HG03460 (cell line): ENCODE data around the gene AKAP12.

Source experiments
- ATAC-seq: cut with Tn5 transposase; IDR thresholded peaks from one replicate; pipeline ENCODE4 v1.9.1; 2021; ENCODE audit not compliant: unreplicated experiment

The AKAP12 gene

GRCh38 chr6:151233731-151234130 lies 6.0 kb upstream of the AKAP12 start:
- ATAC-seq = no peak

- no peak for ATAC-seq
Measured at GRCh38 chr6:151236668-151237401, 2.9 kb upstream of the AKAP12 start.

DNA sequence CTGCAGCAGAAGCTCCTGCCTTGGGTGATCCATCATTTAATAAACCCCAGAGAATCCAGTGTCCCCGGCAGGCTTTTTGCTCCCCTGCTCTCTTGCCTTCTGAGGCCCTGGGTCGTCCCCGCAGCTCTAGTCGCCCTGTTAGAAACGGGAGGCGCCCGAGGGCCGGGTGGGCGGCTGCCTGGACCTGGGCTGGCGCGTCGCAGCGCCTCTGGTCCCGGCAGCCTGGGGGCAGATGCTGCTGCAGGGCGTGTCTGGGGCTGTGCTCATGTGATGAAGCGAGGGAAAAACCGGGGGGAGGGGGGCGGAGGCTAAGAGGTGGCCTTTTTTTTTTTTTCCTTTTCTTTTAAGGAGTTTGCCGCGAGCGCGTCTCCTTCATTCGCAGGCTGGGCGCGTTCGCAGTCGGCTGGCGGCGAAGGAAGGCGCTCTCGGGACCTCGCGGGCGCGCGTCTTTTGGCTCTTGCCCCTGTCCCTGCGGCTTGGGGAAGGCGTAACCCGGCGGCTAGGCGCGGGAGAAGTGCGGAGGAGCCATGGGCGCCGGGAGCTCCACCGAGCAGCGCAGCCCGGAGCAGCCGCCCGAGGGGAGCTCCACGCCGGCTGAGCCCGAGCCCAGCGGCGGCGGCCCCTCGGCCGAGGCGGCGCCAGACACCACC lies 394 bp downstream of the AKAP12 start:
- ATAC-seq = no peak

- ATAC-seq = no peak
Measured at GRCh38 chr6:151240791-151241642, 1.2 kb downstream of the AKAP12 start.

DNA sequence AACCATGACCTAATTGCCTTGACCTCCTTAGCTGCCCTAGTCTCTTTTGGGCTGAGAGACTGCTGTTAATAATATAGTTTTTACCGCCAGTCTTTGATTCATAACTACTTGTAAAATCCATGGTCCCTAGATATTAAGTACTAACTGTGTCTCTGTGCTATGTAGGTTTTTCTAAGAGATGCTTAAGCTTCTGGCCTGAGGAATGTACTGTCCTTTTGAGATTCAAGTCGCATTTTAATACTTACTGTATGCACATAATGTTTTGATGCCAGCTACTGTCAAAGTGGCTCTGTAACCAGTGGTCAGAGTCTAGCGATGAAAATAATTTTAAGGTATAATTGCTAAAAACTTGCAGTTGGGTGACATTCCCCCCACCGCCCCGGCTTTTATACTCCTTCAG lies 2.1 kb downstream of the AKAP12 start:
- ATAC-seq = no peak

DNA sequence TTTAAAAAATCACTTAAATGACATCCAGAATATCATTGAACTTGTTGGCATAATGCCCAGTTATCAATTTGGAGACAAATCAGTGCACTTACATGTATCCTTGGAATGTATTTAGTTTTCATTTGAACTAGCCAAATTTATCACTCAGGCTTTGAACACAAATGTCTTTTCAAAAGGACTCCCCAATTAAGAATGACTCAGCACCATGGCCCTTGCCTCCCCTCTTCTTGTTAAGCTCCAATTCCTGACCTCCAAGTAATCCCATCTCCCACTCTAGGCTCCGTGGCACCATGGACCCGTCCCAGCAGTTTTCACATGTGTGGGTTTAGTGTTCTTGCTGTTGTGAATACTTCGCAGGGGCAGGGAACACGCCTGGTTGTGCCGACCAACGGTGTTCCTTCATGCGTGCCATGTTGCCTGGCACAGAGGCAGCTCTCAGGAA lies 2.7 kb downstream of the AKAP12 start:
- no peak for ATAC-seq

- ATAC-seq = no peak
Measured at GRCh38 chr6:151243481-151243880, 3.7 kb downstream of the AKAP12 start.

- no peak for ATAC-seq
Measured at GRCh38 chr6:151247490-151247889, 7.7 kb downstream of the AKAP12 start.

DNA sequence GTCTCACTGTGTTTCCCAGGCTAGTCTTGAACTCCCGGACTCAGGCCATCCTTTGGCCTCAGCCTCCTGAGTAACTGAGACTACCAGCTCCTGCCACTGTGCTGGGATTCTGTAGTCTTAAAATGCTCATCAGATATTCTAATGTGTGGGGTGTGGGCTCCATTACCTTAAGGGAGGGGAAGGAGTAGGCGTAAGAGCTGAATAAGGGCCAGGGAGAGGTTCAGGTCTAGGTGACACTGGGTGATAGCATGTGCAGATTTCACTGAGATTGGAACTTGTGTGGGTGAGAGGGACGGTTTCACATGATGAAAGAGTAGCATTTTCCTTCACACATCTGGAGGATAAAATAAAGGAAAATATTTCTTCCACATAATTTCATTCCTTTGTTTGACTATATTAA lies 8.5 kb downstream of the AKAP12 start:
- no peak for ATAC-seq

DNA sequence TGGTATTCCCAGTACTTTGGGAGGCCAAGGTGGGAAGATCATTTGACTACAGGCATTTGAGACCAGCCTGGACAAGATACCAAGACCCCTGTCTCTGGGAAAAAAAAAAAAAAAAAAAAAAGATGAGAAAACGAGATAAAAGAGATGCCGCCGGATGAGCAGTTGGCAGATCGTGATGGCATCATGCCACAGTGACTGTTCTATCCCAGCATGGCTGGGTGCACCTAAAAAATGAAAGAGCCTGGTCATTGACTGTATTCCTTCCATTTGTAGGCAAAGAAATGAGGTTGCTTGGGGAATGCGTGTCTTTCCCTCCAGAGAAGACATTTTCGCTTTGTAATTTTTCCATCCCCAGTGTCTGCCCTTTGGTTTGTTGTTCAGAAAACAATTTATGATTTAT lies 12.9 kb downstream of the AKAP12 start:
- ATAC-seq = no peak

DNA sequence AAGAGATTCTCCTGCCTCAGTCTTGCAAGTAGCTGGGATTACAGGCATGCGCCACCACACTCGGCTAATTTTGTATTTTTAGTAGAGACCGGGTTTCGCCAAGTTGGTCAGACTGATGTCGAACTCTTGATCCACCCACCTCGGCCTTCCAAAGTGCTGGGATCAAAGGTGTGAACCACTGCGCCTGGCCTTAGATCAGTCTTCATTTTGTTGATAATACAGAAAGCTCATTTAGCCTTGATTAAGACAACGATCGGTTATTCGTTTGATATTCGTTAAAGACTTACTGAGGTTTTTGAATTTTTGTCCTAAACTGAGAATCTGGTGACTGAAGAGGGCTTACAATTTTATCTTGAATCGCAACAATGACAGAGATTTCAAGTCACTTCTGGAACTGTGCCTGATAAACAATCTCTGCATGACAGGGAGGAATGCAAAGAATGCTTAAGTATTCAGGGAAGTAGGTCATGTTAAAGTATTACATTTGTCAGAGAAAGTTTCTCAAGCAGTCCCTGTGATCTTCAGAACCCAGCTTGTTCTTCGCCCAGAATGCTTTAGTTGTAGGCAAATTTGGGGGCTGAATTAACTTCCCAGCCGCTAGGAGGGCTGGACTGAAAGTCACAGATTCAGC lies 14.8 kb downstream of the AKAP12 start:
- no peak for ATAC-seq

DNA sequence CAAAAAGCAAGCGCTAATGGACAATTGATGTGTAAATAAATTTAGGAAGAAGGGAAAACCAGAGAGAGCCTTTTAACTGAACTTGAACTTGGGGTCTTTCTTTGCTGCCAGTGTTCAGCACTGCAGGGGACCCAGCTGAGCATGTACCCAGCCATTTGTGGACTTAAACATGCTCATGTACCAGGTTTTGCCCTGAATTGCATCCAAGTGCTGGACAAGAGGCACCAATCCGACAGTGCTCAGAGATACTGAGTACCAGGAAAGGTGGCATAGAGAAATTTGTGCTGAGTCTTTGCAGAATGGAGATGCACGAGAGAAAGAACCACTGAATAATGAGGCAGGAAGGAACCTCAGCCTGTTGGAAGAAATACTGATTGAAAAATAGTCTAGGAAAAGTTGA lies 16.0 kb downstream of the AKAP12 start:
- no peak for ATAC-seq

GRCh38 chr6:151257985-151258445 lies 18.2 kb downstream of the AKAP12 start:
- ATAC-seq = no peak

DNA sequence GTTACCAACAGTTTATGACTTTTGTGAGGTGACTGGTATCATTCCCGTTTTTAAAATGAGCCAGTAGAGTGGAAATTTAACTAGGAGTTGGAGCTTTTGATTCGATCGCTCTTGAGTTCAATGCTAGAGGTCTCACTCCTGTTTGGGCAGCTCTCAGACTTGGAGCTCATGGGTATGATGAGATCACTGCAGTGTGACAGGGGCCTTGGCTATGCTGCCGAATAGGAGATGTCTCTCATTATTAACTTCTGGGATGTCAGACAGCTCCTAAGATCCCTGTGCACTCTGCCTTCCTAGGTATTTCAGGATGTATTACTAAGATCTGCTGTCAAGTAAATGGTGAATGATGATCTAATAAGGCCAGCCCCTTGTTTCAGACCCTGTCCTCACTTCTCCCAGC lies 20.4 kb downstream of the AKAP12 start:
- ATAC-seq = no peak

DNA sequence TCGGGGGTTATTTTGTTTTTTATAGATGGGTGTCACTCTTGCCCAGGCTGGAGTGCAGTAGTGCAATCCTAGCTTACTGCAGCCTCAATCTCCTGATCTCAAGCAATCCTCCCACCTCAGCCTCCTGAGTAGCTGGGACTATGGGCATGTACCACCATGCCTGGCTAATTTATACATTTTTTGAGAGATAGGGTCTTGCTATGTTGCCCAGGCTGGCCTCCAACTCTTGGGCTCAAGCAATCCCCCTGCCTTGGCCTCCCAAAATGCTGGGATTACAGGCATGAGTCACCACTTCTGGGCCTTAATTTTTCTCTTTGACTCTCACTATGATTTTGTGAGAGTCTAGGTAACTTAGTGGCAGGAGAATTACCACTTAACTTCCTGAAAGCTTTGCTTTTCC lies 23.3 kb downstream of the AKAP12 start:
- ATAC-seq = no peak

DNA sequence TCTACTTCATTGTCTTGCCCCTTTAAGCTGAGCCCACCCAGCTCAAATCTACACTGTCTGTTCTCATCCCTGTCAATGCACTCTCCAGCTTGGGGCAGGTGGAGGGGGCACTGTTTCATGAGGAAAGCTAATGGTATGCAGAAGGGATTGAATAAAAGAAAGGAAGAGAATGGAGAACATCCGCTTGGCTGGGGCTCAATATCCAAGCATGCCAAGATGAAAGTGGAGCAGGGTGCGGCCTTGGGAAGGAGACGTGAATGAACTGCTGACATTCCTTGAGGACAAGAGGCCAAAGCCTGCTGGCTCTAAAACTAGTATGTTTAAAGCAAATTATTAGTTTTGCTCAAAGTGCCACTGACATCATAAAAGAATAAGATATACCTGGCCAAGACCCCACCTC lies 24.2 kb downstream of the AKAP12 start:
- no peak for ATAC-seq

- no peak for ATAC-seq
Measured at GRCh38 chr6:151265282-151265681, 25.5 kb downstream of the AKAP12 start.

DNA sequence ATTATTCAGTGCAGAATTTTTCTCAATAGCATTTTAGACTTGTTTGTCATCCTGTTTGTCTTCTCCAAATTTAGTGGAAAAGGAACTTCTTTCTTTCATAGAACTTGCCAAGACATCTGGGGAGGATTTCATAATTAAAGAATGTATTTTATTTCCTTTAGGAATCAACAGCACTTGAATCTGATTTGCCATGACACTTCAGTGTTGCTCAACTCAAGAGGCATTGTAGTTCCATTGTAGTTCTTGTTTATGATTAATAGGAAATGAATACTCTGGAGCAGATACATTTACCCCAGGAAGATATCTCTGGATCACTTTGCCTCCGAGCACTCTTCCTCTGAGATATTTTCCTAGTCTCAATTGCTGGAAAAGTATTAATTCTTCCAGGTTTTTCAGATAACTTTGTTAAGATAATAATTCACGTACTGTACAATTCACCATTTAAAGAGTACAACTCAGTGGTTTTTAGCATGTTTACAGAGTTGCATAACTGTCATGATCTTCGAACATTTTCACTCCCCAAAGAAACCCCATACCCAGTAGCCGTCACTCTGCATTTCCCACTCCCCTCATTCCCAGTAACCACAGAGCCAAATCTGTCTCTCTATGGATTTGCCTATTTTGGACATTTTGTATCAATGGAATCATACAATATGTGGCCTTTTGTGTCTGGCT lies 29.7 kb downstream of the AKAP12 start:
- no peak for ATAC-seq

DNA sequence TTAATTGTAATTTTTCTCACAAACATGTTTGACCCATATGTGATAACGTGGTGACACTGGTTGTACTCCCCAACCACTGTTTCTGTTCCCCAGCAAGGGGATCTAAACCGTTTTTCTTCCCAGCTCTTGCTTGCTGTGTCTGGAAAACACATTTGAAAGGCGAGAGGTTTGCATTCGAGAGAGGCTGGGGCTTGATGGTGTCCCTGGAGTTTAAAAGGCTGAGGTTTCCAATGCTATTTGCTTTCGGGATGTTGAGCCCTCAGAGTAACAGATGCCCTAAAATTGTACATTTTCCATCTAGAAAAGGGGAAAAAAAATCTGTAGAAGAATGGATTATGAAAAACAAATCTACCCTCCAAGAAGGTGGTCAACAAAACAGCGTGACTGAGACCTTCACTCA lies 35.4 kb downstream of the AKAP12 start:
- no peak for ATAC-seq

- ATAC-seq = no peak
Measured at GRCh38 chr6:151275566-151275965, 35.8 kb downstream of the AKAP12 start.
